A549 (cell line): ENCODE measurements around the gene PTPRG. TPM values are rescaled to one million over a fixed set of nuclear protein-coding genes. Genes with fewer than 3 reads are reported as not detected.

Source experiments
- ATAC-seq, 2 experiments: fragments of 200-7000 bp in 1 of 2; fragments of >200 bp in 1 of 2; cut with Nextera tagmentation in 1 of 2; cut with Tn5 transposase in 1 of 2; 3 replicates each; pipeline versions ENCODE4 v1.8.0 to v1.9.1; 2018 to 2020; ENCODE audit warnings: mild to moderate bottlenecking in 1 of 2, moderate library complexity in 1 of 2
- CTCF ChIA-PET: fragments of 300-600 bp; sonication (Branson Sonifier 250); formaldehyde crosslinking; extraction: SDS; loops from one replicate; lab custom pipeline; 2021; ENCODE audit warnings: antibody characterized with exemption, inconsistent platforms; lab: Yijun Ruan, JAX
- POLR2A ChIA-PET: fragments of 350-600 bp; formaldehyde crosslinking; extraction: SDS; loops from one replicate; lab custom pipeline; 2021; ENCODE audit warnings: antibody characterized with exemption, inconsistent platforms; lab: Yijun Ruan, JAX
- DNase-seq, 2 experiments: peaks; one replicate each; pipeline versions ENCODE4 v3.0.0 to v3.0.0-alpha.2; 2011 to 2016; ENCODE audit warnings: low read depth in 1 of 2, low spot score in 1 of 2
- FAIRE-seq: peaks from 2 replicates; lab custom pipeline; 2011; peaks lifted over from hg19 to GRCh38; lab: Jason Lieb, UNC
- H3K27ac ChIP-seq, 2 experiments: fragments of >200 bp; sonication (Bioruptor Twin); formaldehyde crosslinking; 3 replicates each; pipeline ENCODE4 v1.5.1; 2016 to 2017
- H3K4me1 ChIP-seq: fragments of >200 bp; sonication (Bioruptor Twin); formaldehyde crosslinking; 3 replicates; pipeline ENCODE4 v1.6.1; 2016
- H3K4me2 ChIP-seq: fragments of >200 bp; sonication (Bioruptor Twin); formaldehyde crosslinking; 3 replicates; pipeline ENCODE4 v1.6.1; 2016
- H3K4me3 ChIP-seq: fragments of >200 bp; sonication (Bioruptor Twin); formaldehyde crosslinking; 3 replicates; pipeline ENCODE4 v1.5.1; 2016
- H3K9me3 ChIP-seq: fragments of >200 bp; sonication (Bioruptor Twin); formaldehyde crosslinking; 3 replicates; pipeline ENCODE4 v1.6.1; 2016
- CBX8 ChIP-seq: fragments of 200-600 bp; sonication (generic); IDR thresholded peaks from 2 replicates; pipeline ENCODE4 v1.6.1; 2016
- CHD2 ChIP-seq: fragments of 150-350 bp; IDR thresholded peaks from 2 replicates; pipeline ENCODE4 v1.6.1; 2014; ENCODE audit warnings: low read length; ENCODE audit not compliant: partially characterized antibody
- EHF ChIP-seq: fragments of 250-450 bp; sonication (Bioruptor Pico); IDR thresholded peaks from 2 replicates; pipeline ENCODE4 v1.5.0; 2020; ENCODE audit warnings: mild to moderate bottlenecking
- FOSL2 ChIP-seq, 2 experiments: fragments of 450-650 bp in 1 of 2; fragments of >200 bp in 1 of 2; sonication (Bioruptor Twin) in 1 of 2; formaldehyde crosslinking; IDR thresholded peaks; 2 replicates each; pipeline versions ENCODE4 v1.5.0 to v1.6.1; 2016 to 2020; ENCODE audit warnings: mild to moderate bottlenecking in 1 of 2, moderate library complexity in 1 of 2
- GATA3 ChIP-seq: IDR thresholded peaks from 2 replicates; pipeline ENCODE4 v1.6.1; 2012; ENCODE audit warnings: borderline replicate concordance
- HEYL ChIP-seq: fragments of 250-450 bp; sonication (Bioruptor Pico); IDR thresholded peaks from 2 replicates; pipeline ENCODE4 v1.8.0; 2021; ENCODE audit warnings: mild to moderate bottlenecking, moderate library complexity
- HOXA7 ChIP-seq: fragments of 250-450 bp; sonication (Bioruptor Pico); IDR thresholded peaks from 2 replicates; pipeline ENCODE4 v1.5.0; 2020; ENCODE audit warnings: mild to moderate bottlenecking, moderate library complexity
- HOXB13 ChIP-seq: fragments of 250-450 bp; sonication (Bioruptor Pico); IDR thresholded peaks from 2 replicates; pipeline ENCODE4 v1.5.0; 2020; ENCODE audit warnings: low read depth, mild to moderate bottlenecking, moderate library complexity
- JUN ChIP-seq, 2 experiments: fragments of >200 bp; sonication (Bioruptor Twin); formaldehyde crosslinking; IDR thresholded peaks; 2 replicates in 1 of 2; 3 replicates in 1 of 2; pipeline ENCODE4 v1.6.1; 2016 to 2017
- JUNB ChIP-seq: fragments of >200 bp; sonication (Bioruptor Twin); formaldehyde crosslinking; IDR thresholded peaks from 2 replicates; pipeline ENCODE4 v1.6.1; 2016
- KDM1A ChIP-seq: fragments of 200-600 bp; sonication (generic); IDR thresholded peaks from 2 replicates; pipeline ENCODE4 v1.6.1; 2016; ENCODE audit warnings: low read depth, mild to moderate bottlenecking
- KDM5A ChIP-seq: fragments of 200-600 bp; sonication (generic); IDR thresholded peaks from 2 replicates; pipeline ENCODE4 v1.6.1; 2016; ENCODE audit warnings: antibody characterized with exemption, mild to moderate bottlenecking
- MYC ChIP-seq: IDR thresholded peaks from 2 replicates; pipeline ENCODE4 v1.6.1; 2012; ENCODE audit warnings: mild to moderate bottlenecking, inconsistent platforms, low read length, improper control_type of control experiment, borderline replicate concordance
- NPAS2 ChIP-seq: fragments of 250-450 bp; sonication (Bioruptor Pico); IDR thresholded peaks from 2 replicates; pipeline ENCODE4 v1.8.0; 2022; ENCODE audit warnings: mild to moderate bottlenecking, moderate library complexity, borderline replicate concordance
- PHF8 ChIP-seq: fragments of 200-600 bp; sonication (generic); IDR thresholded peaks from 2 replicates; pipeline ENCODE4 v1.6.1; 2016; ENCODE audit warnings: low read depth, mild to moderate bottlenecking, antibody characterized with exemption, moderate library complexity, borderline replicate concordance
- POLR2A ChIP-seq: IDR thresholded peaks from 2 replicates; pipeline ENCODE4 v1.6.1; 2012; ENCODE audit warnings: mild to moderate bottlenecking, low read length
- RAD21 ChIP-seq, 2 experiments: fragments of >200 bp in 1 of 2; sonication (Bioruptor Twin) in 1 of 2; formaldehyde crosslinking in 1 of 2; IDR thresholded peaks in 1 of 2; conservative IDR thresholded peaks in 1 of 2; 2 replicates in 1 of 2; 3 replicates in 1 of 2; pipeline ENCODE4 v1.6.1; 2012 to 2018; ENCODE audit warnings: inconsistent platforms in 1 of 2
- RFX5 ChIP-seq: fragments of 450-650 bp; IDR thresholded peaks from 2 replicates; pipeline ENCODE4 v1.7.1; 2014; ENCODE audit warnings: antibody characterized with exemption, mild to moderate bottlenecking, moderate library complexity
- RNF2 ChIP-seq: fragments of 200-600 bp; sonication (generic); IDR thresholded peaks from 2 replicates; pipeline ENCODE4 v1.6.1; 2016; ENCODE audit warnings: low read depth, mild to moderate bottlenecking, antibody characterized with exemption, moderate library complexity, borderline replicate concordance
- ZC3H11A ChIP-seq: fragments of 450-650 bp; IDR thresholded peaks from 2 replicates; pipeline ENCODE4 v1.6.1; 2014; ENCODE audit warnings: antibody characterized with exemption, mild to moderate bottlenecking
- WGBS: methylation state at CpG from one replicate; pipeline ENCODE4 v1.1.6; 2017; ENCODE audit errors: missing lambda C conversion rate; 5-methylcytosine and 5-hydroxymethylcytosine counted together
- polyA plus RNA-seq, 4 experiments: library from polyadenylated mRNA; depleted of rRNA in 3 of 4; stranded (reverse); fragments of >200 nt; fragmentation: RNase III in 1 of 4; extraction: RNeasy Plus Mini Kit Qiagen cat#74134 plus additional on column Dnase treatment in 1 of 4; gene quantifications; 2 replicates in 3 of 4; 3 replicates in 1 of 4; pipeline ENCODE4 v1.2.3, GENCODE V29; 2011 to 2017
- TF ChIP-seq, protein P1 (sequence below): fragments of 250-450 bp; sonication (Bioruptor Pico); IDR thresholded peaks from 2 replicates; pipeline ENCODE4 v1.5.0; 2020; ENCODE audit warnings: low read depth, mild to moderate bottlenecking, moderate library complexity
- TF ChIP-seq, protein P2 (sequence below): fragments of 200-600 bp; sonication (generic); IDR thresholded peaks from 2 replicates; pipeline ENCODE4 v1.6.1; 2016; ENCODE audit warnings: antibody characterized with exemption, mild to moderate bottlenecking, moderate library complexity
- TF ChIP-seq, protein P3 (sequence below): fragments of 250-450 bp; sonication (Bioruptor Pico); IDR thresholded peaks from 2 replicates; pipeline ENCODE4 v1.5.0; 2021; ENCODE audit warnings: mild to moderate bottlenecking, moderate library complexity, borderline replicate concordance
- TF ChIP-seq, protein P4 (sequence below): fragments of 150-350 bp; IDR thresholded peaks from 2 replicates; pipeline ENCODE4 v1.6.1; 2014; ENCODE audit warnings: low read depth, mild to moderate bottlenecking, low read length

Gene PTPRG
- polyA plus RNA-seq, 2 of the 4 experiments (the other 2 are of a cell fraction), result 4.5 to 4.8 TPM

DNA sequence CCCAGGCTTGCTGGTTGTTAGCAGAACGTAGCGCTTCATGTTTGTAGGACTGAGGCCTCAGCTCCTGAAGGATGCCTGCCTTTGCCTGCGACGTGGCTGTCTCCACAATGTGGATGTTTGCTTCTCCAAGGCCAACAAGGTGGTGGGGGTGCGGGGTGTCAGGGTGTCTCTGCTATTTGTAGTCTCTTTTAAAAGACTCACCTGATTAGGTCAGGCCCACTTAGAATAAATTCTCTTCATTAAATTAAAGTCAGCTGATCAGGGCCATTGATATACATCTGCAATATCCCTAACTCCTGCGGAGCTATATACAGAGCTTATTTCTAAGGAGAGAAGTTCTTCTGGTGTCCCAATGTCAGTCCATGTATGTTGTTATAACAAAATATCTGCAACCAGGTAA lies 44.8 kb downstream of the PTPRG start:
- POLR2A ChIA-PET, result no interaction called here
- CTCF ChIA-PET, result no interaction called here
- no peaks in the 10 kb centered on the region for H3K9me3 ChIP-seq
- no peak overlapping the region for H3K27ac ChIP-seq
- WGBS, result 45% methylated on average over 4 of the region's 6 CpGs
- no peak overlapping the region for H3K4me2 ChIP-seq
- TF ChIP-seq CHD2 (no peak), KDM5A (no peak), POLR2A (no peak), HEYL (no peak), MYC (no peak), RNF2 (no peak), GATA3 (no peak), NPAS2 (no peak), EHF (CRISPR knock-in tag) (no peak), RFX5 (no peak), JUNB (no peak), RAD21 (conservative IDR thresholded peaks at IDR 0.05 in 1 of 2, IDR thresholded peaks at IDR 0.05 in 1 of 2) (no peak), FOSL2 (IDR thresholded peaks at IDR 0.05) (no peak), FOSL2 (CRISPR knock-in tag; IDR thresholded peaks at IDR 0.05) (no peak), PHF8 (no peak), ZC3H11A (no peak), HOXA7 (CRISPR knock-in tag) (no peak)
- TF ChIP-seq, protein P1, sequence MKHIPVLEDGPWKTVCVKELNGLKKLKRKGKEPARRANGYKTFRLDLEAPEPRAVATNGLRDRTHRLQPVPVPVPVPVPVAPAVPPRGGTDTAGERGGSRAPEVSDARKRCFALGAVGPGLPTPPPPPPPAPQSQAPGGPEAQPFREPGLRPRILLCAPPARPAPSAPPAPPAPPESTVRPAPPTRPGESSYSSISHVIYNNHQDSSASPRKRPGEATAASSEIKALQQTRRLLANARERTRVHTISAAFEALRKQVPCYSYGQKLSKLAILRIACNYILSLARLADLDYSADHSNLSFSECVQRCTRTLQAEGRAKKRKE (CRISPR knock-in tag), result no peak
- TF ChIP-seq, protein P2, sequence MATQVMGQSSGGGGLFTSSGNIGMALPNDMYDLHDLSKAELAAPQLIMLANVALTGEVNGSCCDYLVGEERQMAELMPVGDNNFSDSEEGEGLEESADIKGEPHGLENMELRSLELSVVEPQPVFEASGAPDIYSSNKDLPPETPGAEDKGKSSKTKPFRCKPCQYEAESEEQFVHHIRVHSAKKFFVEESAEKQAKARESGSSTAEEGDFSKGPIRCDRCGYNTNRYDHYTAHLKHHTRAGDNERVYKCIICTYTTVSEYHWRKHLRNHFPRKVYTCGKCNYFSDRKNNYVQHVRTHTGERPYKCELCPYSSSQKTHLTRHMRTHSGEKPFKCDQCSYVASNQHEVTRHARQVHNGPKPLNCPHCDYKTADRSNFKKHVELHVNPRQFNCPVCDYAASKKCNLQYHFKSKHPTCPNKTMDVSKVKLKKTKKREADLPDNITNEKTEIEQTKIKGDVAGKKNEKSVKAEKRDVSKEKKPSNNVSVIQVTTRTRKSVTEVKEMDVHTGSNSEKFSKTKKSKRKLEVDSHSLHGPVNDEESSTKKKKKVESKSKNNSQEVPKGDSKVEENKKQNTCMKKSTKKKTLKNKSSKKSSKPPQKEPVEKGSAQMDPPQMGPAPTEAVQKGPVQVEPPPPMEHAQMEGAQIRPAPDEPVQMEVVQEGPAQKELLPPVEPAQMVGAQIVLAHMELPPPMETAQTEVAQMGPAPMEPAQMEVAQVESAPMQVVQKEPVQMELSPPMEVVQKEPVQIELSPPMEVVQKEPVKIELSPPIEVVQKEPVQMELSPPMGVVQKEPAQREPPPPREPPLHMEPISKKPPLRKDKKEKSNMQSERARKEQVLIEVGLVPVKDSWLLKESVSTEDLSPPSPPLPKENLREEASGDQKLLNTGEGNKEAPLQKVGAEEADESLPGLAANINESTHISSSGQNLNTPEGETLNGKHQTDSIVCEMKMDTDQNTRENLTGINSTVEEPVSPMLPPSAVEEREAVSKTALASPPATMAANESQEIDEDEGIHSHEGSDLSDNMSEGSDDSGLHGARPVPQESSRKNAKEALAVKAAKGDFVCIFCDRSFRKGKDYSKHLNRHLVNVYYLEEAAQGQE, result no peak
- TF ChIP-seq, protein P3, sequence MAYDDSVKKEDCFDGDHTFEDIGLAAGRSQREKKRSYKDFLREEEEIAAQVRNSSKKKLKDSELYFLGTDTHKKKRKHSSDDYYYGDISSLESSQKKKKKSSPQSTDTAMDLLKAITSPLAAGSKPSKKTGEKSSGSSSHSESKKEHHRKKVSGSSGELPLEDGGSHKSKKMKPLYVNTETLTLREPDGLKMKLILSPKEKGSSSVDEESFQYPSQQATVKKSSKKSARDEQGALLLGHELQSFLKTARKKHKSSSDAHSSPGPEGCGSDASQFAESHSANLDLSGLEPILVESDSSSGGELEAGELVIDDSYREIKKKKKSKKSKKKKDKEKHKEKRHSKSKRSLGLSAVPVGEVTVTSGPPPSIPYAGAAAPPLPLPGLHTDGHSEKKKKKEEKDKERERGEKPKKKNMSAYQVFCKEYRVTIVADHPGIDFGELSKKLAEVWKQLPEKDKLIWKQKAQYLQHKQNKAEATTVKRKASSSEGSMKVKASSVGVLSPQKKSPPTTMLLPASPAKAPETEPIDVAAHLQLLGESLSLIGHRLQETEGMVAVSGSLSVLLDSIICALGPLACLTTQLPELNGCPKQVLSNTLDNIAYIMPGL (CRISPR knock-in tag), result no peak
- no peak for ATAC-seq
- no peaks in the 10 kb centered on the region for H3K4me1 ChIP-seq
- no peak overlapping the region for H3K4me3 ChIP-seq
- no peak for DNase-seq
- FAIRE-seq, result no peak

DNA sequence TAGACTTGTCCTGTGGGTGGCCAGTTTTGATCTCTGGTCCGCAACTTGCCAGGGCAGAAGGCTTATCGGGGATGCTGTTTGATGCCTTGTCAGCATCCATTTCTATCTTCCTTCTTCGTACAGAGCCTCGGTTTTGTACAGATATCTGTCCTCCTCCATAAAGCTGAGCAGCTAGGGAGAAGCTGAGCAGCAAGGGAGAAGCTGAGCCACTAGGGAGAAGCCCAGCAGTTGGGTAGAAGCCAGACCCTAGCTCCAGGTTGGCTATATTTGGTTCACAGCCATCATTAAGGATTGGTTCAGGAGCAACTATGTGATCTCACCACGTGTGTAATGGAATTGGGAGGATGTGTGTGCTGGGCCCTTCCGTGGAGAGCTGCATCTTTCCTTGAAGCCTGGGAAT lies 46.7 kb downstream of the PTPRG start:
- ATAC-seq, result no peak
- 37% methylated on average over 6 of the region's 6 CpGs for WGBS
- H3K4me2 ChIP-seq, result no peak overlapping the region
- H3K27ac ChIP-seq, result no peak overlapping the region
- POLR2A ChIA-PET, result no interaction called here
- no peak for DNase-seq
- FAIRE-seq, result no peak
- no peak overlapping the region for H3K4me3 ChIP-seq
- CTCF ChIA-PET, result interaction anchor here (0.6 to 1.0 kb wide), 2 partner anchors 27 to 718 kb away, joined by 3 read pairs; no protein-coding TSS in a partner anchor
- H3K4me1 ChIP-seq, result peaks cover 7% of the 10 kb centered on the region; the same call in 1 of the 3 replicates
- H3K9me3 ChIP-seq, result no peaks in the 10 kb centered on the region
- TF ChIP-seq HOXB13 (CRISPR knock-in tag) (no peak), JUN (IDR thresholded peaks at IDR 0.05) (no peak), CBX8 (no peak), HEYL (no peak), HOXA7 (CRISPR knock-in tag) (no peak), KDM1A (no peak), EHF (CRISPR knock-in tag) (no peak)
- TF ChIP-seq, protein P2, result no peak
- TF ChIP-seq, protein P3 (CRISPR knock-in tag), result no peak
- TF ChIP-seq, protein P4, sequence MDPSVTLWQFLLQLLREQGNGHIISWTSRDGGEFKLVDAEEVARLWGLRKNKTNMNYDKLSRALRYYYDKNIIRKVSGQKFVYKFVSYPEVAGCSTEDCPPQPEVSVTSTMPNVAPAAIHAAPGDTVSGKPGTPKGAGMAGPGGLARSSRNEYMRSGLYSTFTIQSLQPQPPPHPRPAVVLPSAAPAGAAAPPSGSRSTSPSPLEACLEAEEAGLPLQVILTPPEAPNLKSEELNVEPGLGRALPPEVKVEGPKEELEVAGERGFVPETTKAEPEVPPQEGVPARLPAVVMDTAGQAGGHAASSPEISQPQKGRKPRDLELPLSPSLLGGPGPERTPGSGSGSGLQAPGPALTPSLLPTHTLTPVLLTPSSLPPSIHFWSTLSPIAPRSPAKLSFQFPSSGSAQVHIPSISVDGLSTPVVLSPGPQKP, result no peak
